Esophagus muscularis mucosa (tissue), 4 donors: ENCODE data around the gene DYNC2H1. TPM values are rescaled to one million over a fixed set of nuclear protein-coding genes. Genes with fewer than 3 reads are reported as not detected.

Experiments used
- DNase-seq: peaks from one replicate; pipeline ENCODE4 v3.0.0-alpha.2; 2017; ENCODE audit errors: extremely low spot score
- H3K27ac ChIP-seq, 4 donors: fragments of 200-600 bp; sonication (generic); replicated peaks in 1 of 4; 1 replicate in 3 of 4; 2 replicates in 1 of 4; pipeline ENCODE4 v1.5.1; 2016 to 2019; ENCODE audit warnings: mild to moderate bottlenecking in 1 of 4
- H3K27me3 ChIP-seq, 4 donors: fragments of 200-600 bp; sonication (generic); one replicate each; pipeline versions ENCODE4 v1.5.1 to v1.6.0; 2016 to 2019
- H3K36me3 ChIP-seq, 4 donors: fragments of 200-600 bp; sonication (generic); one replicate each; pipeline ENCODE4 v1.5.1; 2016 to 2019
- H3K4me1 ChIP-seq, 4 donors: fragments of 200-600 bp; sonication (generic); one replicate each; pipeline ENCODE4 v1.5.1; 2016 to 2019
- H3K4me3 ChIP-seq, 4 donors: fragments of 200-600 bp; sonication (generic); 1 replicate in 2 of 4; 2 replicates in 2 of 4; pipeline ENCODE4 v1.5.1; 2016 to 2019; ENCODE audit warnings: mild to moderate bottlenecking in 4 of 4, moderate library complexity in 1 of 4
- H3K9me3 ChIP-seq, 4 donors: fragments of 200-600 bp; sonication (generic); 1 replicate in 3 of 4; 2 replicates in 1 of 4; pipeline ENCODE4 v1.5.1; 2016 to 2019
- CTCF ChIP-seq, 3 experiments: fragments of 200-600 bp in 2 of 3; fragments of 450-650 bp in 1 of 3; sonication (generic) in 2 of 3; IDR thresholded peaks; one replicate each; pipeline ENCODE4 v1.5.1; 2017 to 2019; ENCODE audit warnings: antibody characterized with exemption in 3 of 3, mild to moderate bottlenecking in 2 of 3, moderate library complexity in 1 of 3
- EP300 ChIP-seq: sonication (generic); formaldehyde crosslinking; IDR thresholded peaks from one replicate; pipeline ENCODE4 v1.6.1; 2017; ENCODE audit warnings: antibody characterized with exemption
- POLR2A ChIP-seq: fragments of 450-650 bp; IDR thresholded peaks from one replicate; pipeline ENCODE4 v1.6.1; 2017; ENCODE audit warnings: antibody characterized with exemption, moderate library complexity, mild to moderate bottlenecking, low read depth
- POLR2AphosphoS5 ChIP-seq, 2 donors: sonication (generic); formaldehyde crosslinking; IDR thresholded peaks; one replicate each; pipeline ENCODE4 v1.6.1; 2017; ENCODE audit warnings: antibody characterized with exemption in 2 of 2
- WGBS: methylation state at CpG from one replicate; pipeline ENCODE4 v1.1.5; 2018; 5-methylcytosine and 5-hydroxymethylcytosine counted together
- intact Hi-C: fragments of 100-400 bp; cut with DNase I; formaldehyde crosslinking; loops from one replicate; pipeline ENCODE4 v1.15.1; 2023
- total RNA-seq, 4 donors: library from RNA; depleted of rRNA; stranded (reverse); fragments of >200 nt; gene quantifications; one replicate each; pipeline versions ENCODE4 v1.1.0 to v1.2.1, GENCODE V29; 2016

DYNC2H1 gene
- total RNA-seq, 4 donors from 2014 or later, result 9.2 to 14.5 (median 12.5) TPM

- no peak overlapping the region for H3K4me3 ChIP-seq
- no peaks in the 10 kb centered on the region for H3K27me3 ChIP-seq
- WGBS, result 92% methylated on average over 2 of the region's 2 CpGs
- intact Hi-C loops, result no loop called here
- no peaks in the 10 kb centered on the region for H3K36me3 ChIP-seq
- no peak for TF ChIP-seq POLR2AphosphoS5 (IDR thresholded peaks at IDR 0.05)
- TF ChIP-seq EP300, result no peak
- no peak for TF ChIP-seq POLR2A
- no peaks in the 10 kb centered on the region for H3K9me3 ChIP-seq
- no peak for DNase-seq
- no peaks in the 10 kb centered on the region for H3K4me1 ChIP-seq
- H3K27ac ChIP-seq, result no peak overlapping the region
Observed at GRCh38 chr11:103488579-103488978, 379.4 kb downstream of the DYNC2H1 start.

- no peaks in the 10 kb centered on the region for H3K36me3 ChIP-seq
- DNase-seq, result no peak
- H3K27ac ChIP-seq, result no peak overlapping the region
- TF ChIP-seq POLR2AphosphoS5 (IDR thresholded peaks at IDR 0.05) (no peak), EP300 (no peak), POLR2A (no peak), CTCF (IDR thresholded peaks at IDR 0.05) (no peak)
- no peak overlapping the region for H3K4me3 ChIP-seq
- no peaks in the 10 kb centered on the region for H3K27me3 ChIP-seq
- no peaks in the 10 kb centered on the region for H3K9me3 ChIP-seq
- H3K4me1 ChIP-seq, result no peaks in the 10 kb centered on the region
- intact Hi-C loops, result no loop called here
- 67% methylated on average over 2 of the region's 2 CpGs for WGBS
Observed at GRCh38 chr11:103491777-103492176, 382.6 kb downstream of the DYNC2H1 start.

GRCh38 chr11:103494491-103494890 is 385.3 kb downstream of the DYNC2H1 start:
- no peaks in the 10 kb centered on the region for H3K36me3 ChIP-seq
- WGBS, result 65% methylated on average over 1 of the region's 1 CpG
- intact Hi-C loops, result no loop called here
- no peak overlapping the region for H3K4me3 ChIP-seq
- H3K27me3 ChIP-seq, result no peaks in the 10 kb centered on the region
- TF ChIP-seq CTCF (IDR thresholded peaks at IDR 0.05), result no peak
- no peak overlapping the region for H3K27ac ChIP-seq
- H3K4me1 ChIP-seq, result no peaks in the 10 kb centered on the region
- H3K9me3 ChIP-seq, result no peaks in the 10 kb centered on the region
- DNase-seq, result no peak

GRCh38 chr11:103497268-103497667 is 388.0 kb downstream of the DYNC2H1 start:
- WGBS, result 73% methylated on average over 1 of the region's 1 CpG

GRCh38 chr11:103499710-103500340 is 390.6 kb downstream of the DYNC2H1 start:
- Histone ChIP-seq H3K9me3 (no peaks in the 10 kb centered on the region), H3K27ac (no peak overlapping the region), H3K4me1 (no peaks in the 10 kb centered on the region), H3K27me3 (no peaks in the 10 kb centered on the region), H3K36me3 (no peaks in the 10 kb centered on the region), H3K4me3 (no peak overlapping the region)
- TF ChIP-seq EP300 (no peak), POLR2A (no peak), CTCF (IDR thresholded peaks at IDR 0.05) (no peak), POLR2AphosphoS5 (IDR thresholded peaks at IDR 0.05) (no peak)
- intact Hi-C loops, result no loop called here
- DNase-seq, result no peak
- 81% methylated on average over 3 of the region's 3 CpGs for WGBS

More at GRCh38 chr11:103497268-103497667, 388.0 kb downstream of the DYNC2H1 start:
- H3K27ac ChIP-seq, result no peak overlapping the region
- TF ChIP-seq POLR2AphosphoS5 (IDR thresholded peaks at IDR 0.05) (no peak), EP300 (no peak), CTCF (IDR thresholded peaks at IDR 0.05) (no peak), POLR2A (no peak)
- no peaks in the 10 kb centered on the region for H3K36me3 ChIP-seq
- H3K27me3 ChIP-seq, result no peaks in the 10 kb centered on the region
- no peaks in the 10 kb centered on the region for H3K9me3 ChIP-seq
- no peaks in the 10 kb centered on the region for H3K4me1 ChIP-seq
- no peak overlapping the region for H3K4me3 ChIP-seq
- DNase-seq, result no peak
- intact Hi-C loops, result no loop called here
